Glomerular visceral epithelial cell (primary cell): Measurements from ENCODE around the gene MID2.
"Not testable (repeated sequence)": the region's sequence is repeated elsewhere in the genome, so short reads cannot be mapped to it uniquely, and the experiment has no call there.

Experiments used
- DNase-seq: peaks from one replicate; pipeline ENCODE4 v3.0.0-alpha.2; 2016; ENCODE audit errors: extremely low spot score

MID2 gene

GRCh38 chrX:107940095-107940494 is 114.4 kb downstream of the MID2 start:
- no peak for DNase-seq

- DNase-seq, result not testable (repeated sequence)
Measured at GRCh38 chrX:107955337-107955736, 129.7 kb downstream of the MID2 start.

- peak; percentile 76 for DNase-seq
Measured at GRCh38 chrX:107968623-107969022, 143.0 kb downstream of the MID2 start.

GRCh38 chrX:107970073-107970472 is 144.4 kb downstream of the MID2 start:
- peak; percentile 25 for DNase-seq

- no peak for DNase-seq
Measured at GRCh38 chrX:107971636-107972035, 146.0 kb downstream of the MID2 start.
